ENCODE measurements around the gene ACAN.

ACAN gene

DNA sequence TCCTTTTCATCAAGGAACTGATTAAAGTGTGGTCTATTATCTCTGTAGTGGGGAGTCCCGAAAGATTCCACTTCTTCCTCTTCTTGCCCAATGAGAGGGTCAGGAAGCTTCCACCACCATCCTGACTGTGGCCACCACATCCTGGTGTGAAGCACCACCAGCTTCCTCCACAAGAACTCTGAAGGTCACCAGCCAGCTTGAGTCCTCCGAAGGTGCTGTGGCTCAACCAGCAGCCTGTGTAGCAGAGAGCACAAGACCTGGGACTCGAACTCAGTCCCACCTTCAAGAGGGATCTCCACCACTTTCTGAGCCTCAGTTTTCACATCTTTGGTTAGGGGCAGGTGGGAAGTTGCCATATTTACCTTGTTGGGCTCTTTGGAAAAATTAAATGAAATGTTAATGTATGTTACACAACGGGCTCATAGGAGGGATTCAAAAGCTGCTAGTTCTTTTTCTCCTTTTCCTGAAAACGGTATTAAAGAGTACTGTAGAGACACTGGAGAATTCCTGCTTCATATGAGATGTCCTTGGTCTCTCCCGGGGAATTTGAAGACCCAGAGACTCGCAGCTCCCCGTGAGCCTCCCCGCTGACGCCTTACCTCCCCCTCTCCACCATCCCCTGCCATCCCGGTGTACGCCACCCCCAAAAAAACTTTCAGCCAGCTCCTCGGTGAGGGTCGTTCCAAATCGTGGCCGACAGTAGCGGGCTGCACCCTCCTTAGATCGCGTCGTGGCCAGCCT is 816 bp upstream of the ACAN start:
- DNase-seq, result no peak

DNA sequence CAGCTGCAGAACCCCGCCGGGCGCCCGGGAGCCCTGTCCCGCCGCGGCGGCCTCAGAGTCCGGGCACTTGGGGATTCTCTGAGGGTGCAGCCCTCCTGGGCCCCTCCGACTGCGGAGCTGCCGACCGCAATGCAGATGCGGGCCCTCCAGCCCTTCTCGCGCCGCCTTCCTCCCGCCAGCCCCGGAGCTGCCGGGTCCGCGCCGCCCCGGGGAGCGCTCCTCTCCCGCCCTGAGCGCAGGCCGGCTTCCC is 320 bp upstream of the ACAN start:
- DNase-seq, result no peak

- no peak for DNase-seq
Measured at GRCh38 chr15:88803920-88804247, 648 bp downstream of the ACAN start.

DNA sequence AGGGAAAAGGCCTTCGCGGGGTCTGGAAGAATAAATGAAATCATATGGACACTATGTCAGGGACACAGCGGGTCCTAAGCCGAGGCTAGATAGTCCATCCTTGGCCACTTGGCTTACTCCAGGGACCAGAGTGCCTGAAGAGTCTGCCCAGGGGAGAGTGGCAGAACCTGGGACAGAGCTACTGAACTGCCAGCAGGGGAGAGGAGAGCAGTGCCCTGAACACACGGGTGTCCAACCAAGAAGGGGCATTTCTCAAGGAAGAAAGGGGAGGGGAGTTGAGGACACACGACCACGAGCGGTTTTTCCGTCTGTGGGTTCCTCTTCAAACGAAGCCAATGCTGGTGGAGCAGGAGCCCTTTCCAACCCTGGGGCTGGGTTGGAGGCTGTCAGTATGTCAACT is 1.0 kb downstream of the ACAN start:
- no peak for DNase-seq

DNA sequence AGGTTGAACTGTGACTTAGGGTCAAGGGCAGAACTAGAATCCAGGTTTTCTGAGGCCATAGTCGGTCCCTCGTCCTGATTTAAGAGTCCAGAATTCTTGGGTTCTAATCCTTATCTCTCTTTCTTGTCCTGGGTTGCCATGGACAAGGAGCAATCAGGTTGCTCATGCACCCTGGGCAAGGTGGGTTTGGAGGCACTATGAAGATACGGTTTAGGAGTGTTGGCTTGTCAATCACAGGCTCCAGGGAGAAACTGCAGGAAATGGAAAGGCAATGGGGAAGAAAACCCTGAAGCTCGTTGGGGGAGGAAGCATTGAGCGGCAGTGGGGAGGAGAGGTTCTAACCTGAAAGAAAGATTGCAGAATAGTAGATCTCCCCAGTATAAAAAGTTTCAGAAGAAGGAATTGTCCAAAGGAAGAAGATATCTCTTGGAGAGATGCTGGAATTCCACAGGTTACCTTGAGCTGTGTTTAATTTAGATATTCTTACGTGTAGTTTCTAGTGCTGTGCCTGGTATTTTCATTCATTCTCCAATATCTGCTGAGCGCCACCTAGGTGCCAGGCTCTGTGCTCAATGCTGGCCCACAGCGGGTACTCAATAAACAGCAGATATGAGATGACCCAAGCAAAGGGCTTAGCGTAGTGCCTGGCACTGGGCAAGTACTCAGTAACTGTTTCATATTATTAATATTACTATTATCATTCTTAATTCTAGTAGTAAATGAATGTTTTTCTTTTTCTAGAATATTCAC is 2.0 kb downstream of the ACAN start:
- DNase-seq, result no peak

- DNase-seq, result no peak
Measured at GRCh38 chr15:88810446-88810845, 7.2 kb downstream of the ACAN start.

- no peak for DNase-seq
Measured at GRCh38 chr15:88812133-88812532, 8.9 kb downstream of the ACAN start.

DNA sequence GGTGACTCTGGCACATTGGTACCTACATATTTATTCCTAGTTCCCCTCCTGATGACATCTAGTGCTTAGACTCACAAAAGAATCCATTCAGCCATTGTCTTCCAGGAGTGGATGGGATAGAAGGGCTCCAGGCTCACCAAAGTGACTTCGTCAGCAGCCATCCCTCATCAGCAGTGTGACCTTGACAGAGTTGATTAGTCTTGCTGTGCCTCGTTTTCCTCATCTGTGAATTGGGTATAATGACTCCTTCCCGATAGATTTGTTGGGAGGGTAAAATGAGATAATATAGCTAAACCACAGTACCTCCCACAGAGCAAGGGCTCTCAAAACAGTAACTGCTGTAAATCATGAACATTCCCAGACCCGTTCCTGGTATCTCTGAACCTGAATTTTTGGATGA is 10.7 kb downstream of the ACAN start:
- no peak for DNase-seq

DNA sequence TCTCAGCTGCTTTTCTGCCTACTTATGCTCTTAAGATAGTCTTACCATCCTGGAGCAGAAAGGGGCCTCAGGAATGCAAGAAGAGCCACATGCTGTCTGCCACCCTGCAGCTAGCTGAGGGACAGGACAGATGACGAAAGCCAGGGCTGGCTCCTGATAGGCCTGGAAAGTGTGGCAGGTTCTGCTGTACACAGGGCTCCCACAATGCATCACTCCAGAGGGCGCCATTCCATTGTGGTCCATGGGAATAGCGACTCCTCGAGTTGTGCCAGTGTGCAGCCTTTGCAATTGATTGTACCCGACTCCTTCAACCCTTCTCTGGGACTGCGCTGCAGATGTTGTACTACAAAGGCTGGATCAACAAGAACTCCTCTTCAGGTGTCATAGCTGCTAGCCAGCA is 11.2 kb downstream of the ACAN start:
- no peak for DNase-seq

DNA sequence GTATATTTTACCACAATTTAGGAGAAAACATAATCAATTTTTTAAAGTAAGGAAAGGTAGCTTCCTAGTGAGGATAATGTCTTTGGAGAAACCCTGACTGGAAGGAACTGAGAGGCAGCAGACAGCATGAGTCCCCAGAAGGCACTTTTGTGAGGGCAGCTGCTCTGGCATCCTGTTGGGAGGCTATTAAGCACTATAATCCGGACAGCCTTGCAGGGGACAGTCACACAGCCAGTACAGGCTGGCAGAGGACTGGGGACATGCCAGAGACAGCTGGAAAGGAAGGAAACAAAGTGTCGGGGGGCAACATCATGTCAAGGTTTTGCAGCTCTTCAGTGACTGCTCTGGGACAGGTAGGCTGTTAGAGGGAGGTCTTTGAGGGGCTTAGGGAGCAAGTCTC is 15.7 kb downstream of the ACAN start:
- DNase-seq, result no peak

DNA sequence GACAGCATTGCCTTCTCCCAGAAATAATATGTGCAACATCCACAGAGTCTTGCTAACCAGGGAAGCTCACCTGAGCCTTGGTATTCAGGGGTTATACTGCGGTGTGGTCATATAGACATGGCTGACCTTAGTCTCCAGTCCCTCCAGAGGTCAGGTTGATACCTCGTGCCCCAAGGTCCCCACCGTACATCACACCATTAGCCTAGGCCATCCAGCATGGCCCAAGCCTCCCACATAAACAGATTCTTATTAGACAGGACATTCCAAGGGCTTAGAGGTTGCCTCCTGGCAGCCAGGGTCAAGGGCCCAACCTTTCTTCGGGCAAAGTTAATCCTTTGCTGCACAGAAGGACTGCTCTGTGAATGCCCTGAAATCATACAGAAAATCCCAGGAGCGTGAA is 18.8 kb downstream of the ACAN start:
- no peak for DNase-seq

DNA sequence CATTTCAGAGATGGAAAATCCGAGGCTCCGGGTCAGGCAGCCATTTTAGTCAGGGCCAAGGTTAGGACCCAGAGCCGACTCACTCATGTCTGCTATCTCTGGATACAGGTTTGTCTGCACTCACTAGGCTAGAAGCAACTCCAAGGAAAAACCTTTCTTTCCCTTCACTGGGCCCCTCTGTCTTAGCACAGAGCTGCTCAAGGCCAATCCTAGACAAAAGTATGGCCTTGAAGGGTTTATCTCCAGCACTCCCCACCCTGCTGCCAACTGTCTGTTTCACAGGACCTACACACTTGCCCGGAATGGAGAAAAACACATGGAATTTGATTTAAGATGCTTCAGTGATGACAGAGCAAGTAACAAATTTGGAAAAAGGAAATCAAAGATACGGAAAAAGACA is 25.6 kb downstream of the ACAN start:
- DNase-seq, result no peak

GRCh38 chr15:88830016-88830415 is 26.8 kb downstream of the ACAN start:
- DNase-seq, result no peak

DNA sequence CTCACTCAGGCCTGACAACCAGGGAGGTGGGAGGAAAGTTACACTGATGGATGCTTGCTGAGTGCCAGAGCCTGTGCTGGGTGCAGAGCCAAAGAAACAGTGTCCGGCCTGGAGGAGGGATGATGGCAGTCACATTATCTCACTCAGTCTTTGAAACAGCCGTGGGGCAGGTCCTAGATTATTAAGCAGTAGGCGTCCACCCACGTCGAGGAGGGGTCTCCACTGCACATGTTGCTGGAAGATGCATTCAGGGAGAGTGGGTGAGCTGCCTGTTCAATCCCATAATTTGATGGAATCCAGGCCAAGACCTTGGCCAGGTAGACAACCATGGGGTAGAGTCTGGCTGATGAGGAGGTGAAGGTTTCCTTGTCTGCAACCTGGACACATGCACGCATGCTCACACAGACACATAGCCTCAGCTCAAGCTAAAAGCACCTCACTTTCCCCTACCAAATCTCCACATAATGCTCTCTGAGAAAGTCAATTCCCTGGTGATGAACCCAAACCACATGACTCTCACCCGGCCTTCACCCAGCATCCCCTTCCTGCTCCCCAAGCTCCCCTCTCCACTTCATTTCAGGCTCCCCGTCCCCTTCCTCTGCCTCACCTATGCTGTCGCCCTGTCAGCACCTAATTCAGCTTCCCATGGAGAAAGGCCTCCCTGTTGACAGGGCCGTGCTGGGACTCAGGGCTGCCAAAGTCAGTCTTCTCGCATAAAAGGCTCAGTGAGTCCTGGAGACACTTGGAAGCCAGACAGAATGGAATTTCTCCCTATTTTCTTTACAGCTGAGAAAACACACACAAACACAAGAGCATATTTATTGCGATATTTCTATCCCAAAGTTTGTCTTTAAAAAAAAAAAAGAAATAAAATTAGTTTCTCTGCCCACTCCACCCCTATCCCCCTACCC is 29.8 kb downstream of the ACAN start:
- DNase-seq, result no peak

- no peak for DNase-seq
Measured at GRCh38 chr15:88833731-88834100, 30.5 kb downstream of the ACAN start.

GRCh38 chr15:88834211-88834812 is 31.1 kb downstream of the ACAN start:
- peak; percentile 59 for DNase-seq

GRCh38 chr15:88835119-88835518 is 31.9 kb downstream of the ACAN start:
- no peak for DNase-seq

GRCh38 chr15:88835646-88836045 is 32.4 kb downstream of the ACAN start:
- no peak for DNase-seq

- DNase-seq, result no peak
Measured at GRCh38 chr15:88838667-88839066, 35.4 kb downstream of the ACAN start.

DNA sequence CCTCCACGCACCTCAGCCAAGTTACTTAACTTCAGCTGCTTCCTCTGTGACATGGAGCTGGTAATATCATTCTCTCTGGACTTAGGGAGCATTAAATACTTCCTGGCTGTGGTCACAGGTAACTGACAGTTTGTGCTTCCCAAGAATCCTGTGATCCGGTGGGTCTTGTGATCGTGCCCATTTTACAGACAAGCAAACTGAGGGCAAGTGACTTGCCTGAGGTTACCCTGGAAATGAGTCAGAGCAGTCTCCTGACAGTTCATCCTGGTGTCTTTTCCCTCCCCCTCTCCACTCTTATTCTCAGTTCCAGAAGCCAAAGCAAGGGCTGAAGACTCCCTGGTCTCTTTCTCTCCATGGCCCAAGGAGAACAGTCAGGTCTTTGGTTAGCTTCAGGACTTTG is 35.9 kb downstream of the ACAN start:
- no peak for DNase-seq

DNA sequence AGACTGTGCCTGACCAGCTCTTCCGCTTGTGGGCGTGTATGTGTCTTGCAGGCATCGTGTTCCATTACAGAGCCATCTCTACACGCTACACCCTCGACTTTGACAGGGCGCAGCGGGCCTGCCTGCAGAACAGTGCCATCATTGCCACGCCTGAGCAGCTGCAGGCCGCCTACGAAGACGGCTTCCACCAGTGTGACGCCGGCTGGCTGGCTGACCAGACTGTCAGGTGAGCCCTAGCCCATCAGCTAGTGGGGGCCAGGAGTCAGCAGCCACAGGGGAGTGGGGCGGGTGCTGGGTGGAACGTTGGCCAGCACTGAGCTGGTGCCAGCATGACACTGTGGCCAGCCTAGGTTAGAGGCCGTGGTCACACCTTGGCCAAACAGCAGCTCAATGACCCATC is 36.7 kb downstream of the ACAN start:
- no peak for DNase-seq

- DNase-seq, result no peak
Measured at GRCh38 chr15:88841236-88841635, 38.0 kb downstream of the ACAN start.

DNA sequence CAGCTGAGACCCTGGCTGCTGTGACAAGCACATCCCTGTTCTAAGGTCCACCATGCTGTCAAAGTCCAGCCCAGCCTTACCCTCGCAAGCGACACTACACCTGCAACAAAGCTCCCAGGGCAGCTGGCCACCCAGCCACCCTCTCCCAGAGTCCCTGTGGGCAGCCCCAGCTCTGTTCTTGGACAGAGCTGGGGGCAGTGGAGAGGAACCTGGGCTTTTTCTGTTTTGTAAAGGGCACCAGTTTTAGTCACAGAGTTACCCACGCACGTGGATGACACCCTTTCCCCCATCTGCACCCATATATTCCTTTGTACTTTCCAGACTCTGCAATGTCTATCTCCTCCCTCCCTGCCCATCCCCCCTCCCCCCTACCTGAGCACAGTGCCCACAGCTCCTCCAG is 38.9 kb downstream of the ACAN start:
- no peak for DNase-seq

DNA sequence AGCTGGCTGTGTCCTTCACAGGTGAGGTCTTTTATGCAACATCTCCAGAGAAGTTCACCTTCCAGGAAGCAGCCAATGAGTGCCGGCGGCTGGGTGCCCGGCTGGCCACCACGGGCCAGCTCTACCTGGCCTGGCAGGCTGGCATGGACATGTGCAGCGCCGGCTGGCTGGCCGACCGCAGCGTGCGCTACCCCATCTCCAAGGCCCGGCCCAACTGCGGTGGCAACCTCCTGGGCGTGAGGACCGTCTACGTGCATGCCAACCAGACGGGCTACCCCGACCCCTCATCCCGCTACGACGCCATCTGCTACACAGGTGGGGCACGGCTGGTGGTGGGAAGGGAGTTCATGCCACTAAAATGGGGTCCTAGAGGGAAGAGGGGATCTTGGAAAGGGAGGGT is 40.1 kb downstream of the ACAN start:
- DNase-seq, result no peak
